Neuronal stem cell (in vitro differentiated cells): Measurements from ENCODE around the gene TNFRSF4.

Experiments used
- DNase-seq: peaks from one replicate; pipeline ENCODE4 v3.0.0-alpha.2; 2013; ENCODE audit warnings: low spot score
- H2AFZ ChIP-seq: one replicate; pipeline ENCODE4 v1.6.1; 2013; ENCODE audit warnings: mild to moderate bottlenecking, low read length, inconsistent platforms
- H2AK5ac ChIP-seq: 2 replicates; pipeline ENCODE4 v1.6.1; 2013; ENCODE audit warnings: low read depth, mild to moderate bottlenecking, inconsistent platforms, low read length, moderate library complexity, mixed read lengths
- H2BK120ac ChIP-seq: 2 replicates; pipeline ENCODE4 v1.6.1; 2013; ENCODE audit warnings: low read depth, mild to moderate bottlenecking, inconsistent platforms, low read length, moderate library complexity, mixed read lengths
- H2BK12ac ChIP-seq: one replicate; pipeline ENCODE4 v1.6.1; 2013; ENCODE audit warnings: low read length, inconsistent platforms
- H2BK15ac ChIP-seq: 2 replicates; pipeline ENCODE4 v1.6.1; 2013; ENCODE audit warnings: mild to moderate bottlenecking, low read length, inconsistent platforms, mixed read lengths
- H2BK5ac ChIP-seq: one replicate; pipeline ENCODE4 v1.6.1; 2013; ENCODE audit warnings: inconsistent platforms, mild to moderate bottlenecking, low read length, moderate library complexity
- H3K14ac ChIP-seq: one replicate; pipeline ENCODE4 v1.6.1; 2013; ENCODE audit warnings: low read length, inconsistent platforms
- H3K18ac ChIP-seq: 2 replicates; pipeline ENCODE4 v1.6.1; 2013; ENCODE audit warnings: low read length, inconsistent platforms
- H3K23ac ChIP-seq: 2 replicates; pipeline ENCODE4 v1.6.1; 2013; ENCODE audit warnings: low read depth, mild to moderate bottlenecking, mixed read lengths, low read length, inconsistent platforms; ENCODE audit not compliant: poor library complexity
- H3K27ac ChIP-seq: replicated peaks from 3 replicates; pipeline ENCODE4 v1.5.1; 2013; ENCODE audit warnings: low read length, inconsistent platforms
- H3K27me3 ChIP-seq, 3 experiments: 2 replicates each; pipeline ENCODE4 v1.6.1; 2013; ENCODE audit warnings: low read length in 3 of 3, mild to moderate bottlenecking in 2 of 3, inconsistent platforms in 1 of 3, low read depth in 1 of 3, mixed read lengths in 1 of 3, moderate library complexity in 1 of 3; ENCODE audit not compliant: control insufficient read depth in 3 of 3, insufficient read depth in 3 of 3
- H3K36me3 ChIP-seq, 2 donors: replicated peaks in 1 of 2; 2 replicates each; pipeline ENCODE4 v1.6.1; 2013; ENCODE audit warnings: low read length in 2 of 2; ENCODE audit not compliant: control insufficient read depth in 2 of 2, insufficient read depth in 2 of 2
- H3K4ac ChIP-seq: 2 replicates; pipeline ENCODE4 v1.6.1; 2013; ENCODE audit warnings: inconsistent platforms, mild to moderate bottlenecking, low read length, moderate library complexity
- H3K4me1 ChIP-seq, 2 donors: 1 replicate in 1 of 2; 2 replicates in 1 of 2; pipeline ENCODE4 v1.6.1; 2013; ENCODE audit warnings: low read length in 2 of 2, low read depth in 1 of 2; ENCODE audit not compliant: control insufficient read depth in 2 of 2, insufficient read depth in 1 of 2
- H3K4me2 ChIP-seq: one replicate; pipeline ENCODE4 v1.6.1; 2013; ENCODE audit warnings: mild to moderate bottlenecking, low read length, inconsistent platforms; ENCODE audit not compliant: insufficient read depth, poor library complexity, severe bottlenecking
- H3K4me3 ChIP-seq, 2 donors: 2 replicates each; pipeline ENCODE4 v1.5.1; 2013; ENCODE audit warnings: low read length in 2 of 2, mild to moderate bottlenecking in 2 of 2, inconsistent platforms in 1 of 2, moderate library complexity in 1 of 2
- H3K79me1 ChIP-seq: one replicate; pipeline ENCODE4 v1.6.1; 2013; ENCODE audit warnings: low read depth, mild to moderate bottlenecking, inconsistent platforms, low read length, moderate library complexity
- H3K9ac ChIP-seq: one replicate; pipeline ENCODE4 v1.6.1; 2013; ENCODE audit warnings: mild to moderate bottlenecking, low read depth, low read length, inconsistent platforms; ENCODE audit not compliant: poor library complexity
- H3K9me3 ChIP-seq, 2 donors: replicated peaks in 1 of 2; 2 replicates each; pipeline versions ENCODE3 to v1.6.1; 2013; ENCODE audit warnings: low read length in 2 of 2, mild to moderate bottlenecking in 2 of 2, inconsistent platforms in 1 of 2, low read depth in 1 of 2, mixed read lengths in 1 of 2, moderate library complexity in 1 of 2; ENCODE audit not compliant: control insufficient read depth in 2 of 2, insufficient read depth in 1 of 2
- H4K8ac ChIP-seq: one replicate; pipeline ENCODE4 v1.6.1; 2013; ENCODE audit warnings: low read depth, mild to moderate bottlenecking, inconsistent platforms, low read length, moderate library complexity
- H4K91ac ChIP-seq: one replicate; pipeline ENCODE4 v1.6.1; 2013; ENCODE audit warnings: low read length, low read depth, mild to moderate bottlenecking, inconsistent platforms; ENCODE audit not compliant: poor library complexity
- WGBS, 2 donors: extraction: QIAGEN DNeasy Blood & Tissue Kit; methylation state at CpG; one replicate each; pipeline ENCODE4 v1.1.7; 2013; ENCODE audit warnings: missing lambda C conversion rate in 2 of 2, mixed read lengths in 1 of 2; ENCODE audit not compliant: insufficient read length in 2 of 2, insufficient replicate concordance in 1 of 2; ENCODE audit errors: extremely low coverage in 2 of 2; 5-methylcytosine and 5-hydroxymethylcytosine counted together

Gene TNFRSF4

GRCh38 chr1:1228596-1229321 lies 14.8 kb upstream of the TNFRSF4 start:
- Histone ChIP-seq H3K4ac (no peak overlapping the region), H3K27me3 (no peaks in the 10 kb centered on the region), H2BK15ac (no peak overlapping the region), H3K4me3 (no peak overlapping the region), H3K4me1 (peaks cover 10 to 15% of the 10 kb centered on the region in 2 donors), H3K23ac (peak overlapping the region; percentile 55), H4K8ac (no peak overlapping the region), H2AFZ (no peak overlapping the region), H4K91ac (no peak overlapping the region), H3K9ac (no peak overlapping the region), H3K9me3 (peaks cover 0 to 15% of the 10 kb centered on the region in 2 donors), H3K36me3 (peaks cover 27 to 66% of the 10 kb centered on the region in 2 donors), H2BK12ac (peak overlapping the region; percentile 22), H3K18ac (no peak overlapping the region), H2BK120ac (no peak overlapping the region), H3K79me1 (peaks cover 35% of the 10 kb centered on the region), H2BK5ac (no peak overlapping the region), H3K4me2 (no peak overlapping the region), H3K14ac (no peak overlapping the region), H2AK5ac (no peak overlapping the region), H3K27ac (no peak overlapping the region)
- no CpG with 5 or more reads among the region's 28 CpGs for WGBS, 2 donors
- no peak for DNase-seq

GRCh38 chr1:1228187-1228586 lies 14.2 kb upstream of the TNFRSF4 start:
- Histone ChIP-seq H3K9ac (no peak overlapping the region), H2AK5ac (no peak overlapping the region), H3K18ac (no peak overlapping the region), H3K4me1 (peaks cover 10 to 12% of the 10 kb centered on the region in 2 donors), H3K36me3 (peaks cover 24 to 66% of the 10 kb centered on the region in 2 donors), H3K79me1 (peaks cover 35% of the 10 kb centered on the region), H3K14ac (no peak overlapping the region), H3K27me3 (no peaks in the 10 kb centered on the region), H2BK15ac (no peak overlapping the region), H3K4ac (no peak overlapping the region), H3K4me3 (no peak overlapping the region), H2BK120ac (no peak overlapping the region), H2AFZ (no peak overlapping the region), H3K23ac (peak overlapping the region; percentile 55), H2BK5ac (no peak overlapping the region), H3K9me3 (peaks cover 0 to 11% of the 10 kb centered on the region in 2 donors), H2BK12ac (peak overlapping the region; percentile 22), H3K4me2 (no peak overlapping the region), H4K8ac (no peak overlapping the region), H4K91ac (no peak overlapping the region), H3K27ac (no peak overlapping the region)
- WGBS, 2 donors = no CpG with 5 or more reads among the region's 30 CpGs
- DNase-seq = no peak

GRCh38 chr1:1227386-1227785 lies 13.4 kb upstream of the TNFRSF4 start:
- no peak overlapping the region for H3K4me3 ChIP-seq
- H3K4ac ChIP-seq = no peak overlapping the region
- no CpG with 5 or more reads among the region's 25 CpGs for WGBS, 2 donors

GRCh38 chr1:1226566-1227362 lies 12.8 kb upstream of the TNFRSF4 start:
- no CpG with 5 or more reads among the region's 44 CpGs for WGBS, 2 donors

More at GRCh38 chr1:1227386-1227785, 13.4 kb upstream of the TNFRSF4 start:
- Histone ChIP-seq H2BK120ac (no peak overlapping the region), H2AK5ac (no peak overlapping the region), H3K14ac (no peak overlapping the region), H2BK12ac (no peak overlapping the region), H3K27ac (no peak overlapping the region), H3K18ac (no peak overlapping the region), H2BK5ac (no peak overlapping the region), H2BK15ac (no peak overlapping the region), H3K23ac (no peak overlapping the region), H3K4me1 (peaks cover 3 to 5% of the 10 kb centered on the region in 2 donors), H4K91ac (no peak overlapping the region), H3K27me3 (peaks cover 0 to 3% (median 0%) of the 10 kb centered on the region in 3 experiments), H2AFZ (no peak overlapping the region), H3K9me3 (peaks cover 0 to 8% of the 10 kb centered on the region in 2 donors), H3K4me2 (no peak overlapping the region), H3K36me3 (peaks cover 28 to 70% of the 10 kb centered on the region in 2 donors), H4K8ac (no peak overlapping the region), H3K9ac (no peak overlapping the region), H3K79me1 (peaks cover 32% of the 10 kb centered on the region)
- no peak for DNase-seq

More at GRCh38 chr1:1226566-1227362, 12.8 kb upstream of the TNFRSF4 start:
- Histone ChIP-seq H3K27me3 (peaks cover 0 to 3% (median 0%) of the 10 kb centered on the region in 3 experiments), H4K8ac (no peak overlapping the region), H3K14ac (no peak overlapping the region), H3K4me2 (no peak overlapping the region), H2BK120ac (no peak overlapping the region), H2BK15ac (no peak overlapping the region), H4K91ac (no peak overlapping the region), H3K36me3 (peaks cover 31 to 75% of the 10 kb centered on the region in 2 donors), H3K23ac (no peak overlapping the region), H3K4ac (no peak overlapping the region), H3K4me3 (no peak overlapping the region), H2AFZ (no peak overlapping the region), H3K9me3 (peaks cover 0 to 8% of the 10 kb centered on the region in 2 donors), H3K9ac (peak overlapping the region; percentile 60), H2BK5ac (no peak overlapping the region), H2AK5ac (no peak overlapping the region), H3K4me1 (peaks cover 3 to 5% of the 10 kb centered on the region in 2 donors), H3K18ac (no peak overlapping the region), H3K27ac (no peak overlapping the region), H3K79me1 (peaks cover 30% of the 10 kb centered on the region), H2BK12ac (no peak overlapping the region)
- no peak for DNase-seq
